Kasumi-1 (cell line): ENCODE measurements around the gene ENO2.

ENCODE experiments used
- DNase-seq, 2 experiments: peaks; one replicate each; lab custom pipeline; 2025; lab: John Stamatoyannopoulos, UW

ENO2 gene

GRCh38 chr12:6912164-6912935 lies 2.0 kb upstream of the ENO2 start:
- no peak for DNase-seq

DNA sequence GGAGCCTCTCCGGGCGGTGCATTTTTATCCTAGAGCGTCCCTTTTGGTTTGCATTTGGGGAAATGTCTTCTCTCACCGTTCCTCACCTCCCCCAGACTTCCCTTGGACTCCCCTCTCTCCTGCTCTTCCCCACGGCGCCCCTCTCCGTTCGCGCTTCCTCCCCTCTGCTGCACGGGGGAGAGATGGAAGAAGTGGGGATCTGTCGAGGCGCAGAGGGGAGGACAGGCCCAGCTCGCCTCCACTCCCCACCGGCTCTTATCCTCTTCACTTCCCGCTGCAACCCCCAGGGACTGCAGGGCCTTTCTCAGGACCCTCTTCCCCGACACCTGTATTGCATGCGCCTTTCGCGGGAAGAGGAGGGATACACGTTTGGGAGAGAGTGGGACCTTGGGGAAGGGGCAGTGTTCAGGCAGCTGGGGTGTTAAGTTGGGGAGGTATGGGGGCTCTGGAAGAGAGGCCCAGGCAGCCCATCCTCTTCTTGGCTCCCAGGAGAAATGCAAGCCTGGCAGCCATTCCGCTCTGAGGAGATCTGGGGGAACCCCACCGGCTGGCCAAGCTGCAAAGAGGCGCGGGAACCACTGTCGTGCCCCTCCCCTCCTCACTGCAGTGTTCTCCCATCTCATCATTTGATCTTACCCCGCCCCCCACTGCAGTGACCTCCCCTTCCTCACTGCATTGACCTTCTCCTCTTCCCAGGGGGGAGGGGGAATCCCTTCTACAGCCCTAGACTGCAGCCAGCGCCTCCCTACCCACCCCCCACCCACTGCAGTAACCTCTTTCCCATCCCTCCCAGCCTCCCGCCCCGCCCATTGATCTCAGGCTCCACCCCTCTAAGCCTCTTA lies 788 bp downstream of the ENO2 start:
- no peak for DNase-seq

DNA sequence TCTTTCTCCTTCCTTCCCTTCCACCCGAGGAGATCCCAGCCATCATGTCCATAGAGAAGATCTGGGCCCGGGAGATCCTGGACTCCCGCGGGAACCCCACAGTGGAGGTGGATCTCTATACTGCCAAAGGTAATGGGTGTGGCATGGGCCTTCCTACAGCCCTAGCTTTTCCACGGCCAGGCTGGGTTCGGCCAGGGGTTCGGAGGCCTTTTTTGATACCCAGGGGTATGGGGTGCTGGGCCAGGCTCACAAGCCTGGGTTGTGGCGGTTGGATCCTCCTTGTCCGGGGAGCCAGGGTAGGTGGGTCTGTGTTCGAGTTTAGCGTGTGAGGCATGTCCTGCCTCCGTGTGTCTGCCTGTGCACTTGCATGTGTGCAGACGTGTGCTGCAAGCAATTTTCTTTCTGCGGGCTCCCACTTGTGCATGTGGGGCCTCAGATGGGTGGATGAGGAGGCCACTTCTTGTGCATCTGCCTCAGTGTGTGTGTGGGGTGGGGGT lies 1.5 kb downstream of the ENO2 start:
- DNase-seq, result no peak

DNA sequence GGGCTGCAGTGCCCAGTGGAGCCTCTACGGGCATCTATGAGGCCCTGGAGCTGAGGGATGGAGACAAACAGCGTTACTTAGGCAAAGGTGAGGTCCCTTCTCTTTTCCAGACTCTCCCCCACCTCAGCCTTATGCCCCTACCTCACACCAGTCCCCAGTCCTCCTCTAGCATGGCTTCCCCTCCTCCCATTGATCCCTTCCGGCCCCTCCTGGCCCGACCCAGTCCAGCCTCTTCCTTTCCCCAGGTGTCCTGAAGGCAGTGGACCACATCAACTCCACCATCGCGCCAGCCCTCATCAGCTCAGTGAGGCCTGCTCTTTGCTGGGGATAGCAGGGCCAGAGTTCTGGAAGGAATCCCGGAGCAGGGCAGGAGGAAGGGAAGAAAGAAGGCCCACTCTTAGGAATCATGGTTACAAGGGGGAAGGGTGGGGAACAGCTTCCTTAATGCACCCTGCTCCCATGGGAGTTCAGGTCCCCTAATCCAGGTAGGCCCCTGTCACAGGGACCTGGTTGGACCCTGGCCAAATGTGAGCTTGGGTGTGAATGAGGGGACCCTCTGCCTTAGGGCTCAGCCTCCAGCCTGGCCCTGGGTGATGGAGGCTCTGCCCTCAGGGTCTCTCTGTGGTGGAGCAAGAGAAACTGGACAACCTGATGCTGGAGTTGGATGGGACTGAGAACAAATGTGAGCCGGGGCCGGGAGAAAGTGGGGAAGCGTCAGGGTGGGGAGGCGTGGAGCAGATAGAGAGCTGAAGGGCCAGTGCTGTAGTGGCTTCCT lies 2.2 kb downstream of the ENO2 start:
- DNase-seq, result no peak

GRCh38 chr12:6917491-6918231 lies 3.3 kb downstream of the ENO2 start:
- no peak for DNase-seq

GRCh38 chr12:6919588-6919987 lies 5.2 kb downstream of the ENO2 start:
- no peak for DNase-seq

- no peak for DNase-seq
Observed at GRCh38 chr12:6921539-6921938, 7.2 kb downstream of the ENO2 start.

DNA sequence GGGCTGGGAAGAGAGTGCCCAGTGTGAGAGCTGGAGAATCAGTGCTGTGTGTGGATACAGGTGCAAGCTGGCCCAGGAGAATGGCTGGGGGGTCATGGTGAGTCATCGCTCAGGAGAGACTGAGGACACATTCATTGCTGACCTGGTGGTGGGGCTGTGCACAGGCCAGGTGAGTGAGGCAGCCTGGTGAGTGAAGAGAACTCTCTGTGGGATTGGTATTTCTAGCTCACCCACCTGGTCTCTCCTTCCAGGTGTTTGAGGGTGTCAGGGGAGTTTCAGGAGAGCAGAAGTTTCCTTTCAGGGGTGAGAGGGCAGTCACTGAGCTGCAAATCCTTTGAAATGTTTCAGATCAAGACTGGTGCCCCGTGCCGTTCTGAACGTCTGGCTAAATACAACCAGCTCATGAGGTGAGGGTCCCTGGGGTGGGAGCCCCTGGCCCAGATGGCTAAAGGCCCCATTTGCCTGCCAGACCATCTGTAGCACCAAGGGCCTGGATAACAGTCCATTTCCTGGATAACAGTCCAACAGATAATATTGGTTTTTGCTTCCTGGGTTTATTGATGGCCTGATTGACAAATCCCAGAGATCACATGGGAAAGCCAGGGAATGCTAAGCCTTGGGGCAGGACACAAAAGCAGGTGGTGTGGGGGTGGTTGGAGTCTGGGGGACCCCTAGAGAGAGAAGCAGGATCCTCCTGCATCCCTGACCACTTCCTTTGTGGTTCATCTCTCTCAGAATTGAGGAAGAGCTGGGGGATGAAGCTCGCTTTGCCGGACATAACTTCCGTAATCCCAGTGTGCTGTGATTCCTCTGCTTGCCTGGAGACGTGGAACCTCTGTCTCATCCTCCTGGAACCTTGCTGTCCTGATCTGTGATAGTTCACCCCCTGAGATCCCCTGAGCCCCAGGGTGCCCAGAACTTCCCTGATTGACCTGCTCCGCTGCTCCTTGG lies 7.9 kb downstream of the ENO2 start:
- no peak for DNase-seq

DNA sequence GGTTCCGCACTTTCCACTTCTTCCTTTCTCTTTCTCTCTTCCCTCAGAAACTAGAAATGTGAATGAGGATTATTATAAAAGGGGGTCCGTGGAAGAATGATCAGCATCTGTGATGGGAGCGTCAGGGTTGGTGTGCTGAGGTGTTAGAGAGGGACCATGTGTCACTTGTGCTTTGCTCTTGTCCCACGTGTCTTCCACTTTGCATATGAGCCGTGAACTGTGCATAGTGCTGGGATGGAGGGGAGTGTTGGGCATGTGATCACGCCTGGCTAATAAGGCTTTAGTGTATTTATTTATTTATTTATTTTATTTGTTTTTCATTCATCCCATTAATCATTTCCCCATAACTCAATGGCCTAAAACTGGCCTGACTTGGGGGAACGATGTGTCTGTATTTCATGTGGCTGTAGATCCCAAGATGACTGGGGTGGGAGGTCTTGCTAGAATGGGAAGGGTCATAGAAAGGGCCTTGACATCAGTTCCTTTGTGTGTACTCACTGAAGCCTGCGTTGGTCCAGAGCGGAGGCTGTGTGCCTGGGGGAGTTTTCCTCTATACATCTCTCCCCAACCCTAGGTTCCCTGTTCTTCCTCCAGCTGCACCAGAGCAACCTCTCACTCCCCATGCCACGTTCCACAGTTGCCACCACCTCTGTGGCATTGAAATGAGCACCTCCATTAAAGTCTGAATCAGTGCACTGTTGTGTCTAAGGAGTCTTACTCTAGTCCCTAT lies 8.8 kb downstream of the ENO2 start:
- DNase-seq, result no peak

DNA sequence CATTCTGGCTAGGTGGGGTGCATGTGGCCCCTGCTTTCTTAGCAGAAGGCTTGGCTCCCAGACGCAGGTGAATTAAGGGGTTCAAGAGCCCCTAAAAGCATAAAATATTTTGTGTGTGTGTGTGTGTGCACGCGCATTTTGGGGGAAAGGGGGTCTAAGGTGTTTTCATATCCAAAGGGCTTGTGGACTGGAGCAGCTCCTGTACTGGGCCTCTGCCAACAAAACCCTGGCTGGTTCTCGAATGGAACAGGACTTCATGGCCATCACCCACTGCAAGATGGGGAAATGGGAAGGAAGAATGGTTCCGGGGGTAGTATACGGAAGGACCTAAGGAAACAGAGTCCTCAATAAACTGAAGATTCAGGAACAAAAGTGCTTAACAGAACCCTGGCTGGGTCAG lies 9.5 kb downstream of the ENO2 start:
- no peak for DNase-seq

GRCh38 chr12:6925239-6925539 lies 10.8 kb downstream of the ENO2 start:
- DNase-seq, result no peak

GRCh38 chr12:6925540-6926279 lies 11.3 kb downstream of the ENO2 start:
- DNase-seq, result no peak

GRCh38 chr12:6927379-6928021 lies 13.1 kb downstream of the ENO2 start, which contains the start of gene ATN1:
TSS of gene ATN1 (plus strand) at chr12:6927959. CDS start at chr12:6934002, 6,043 bp downstream.
- DNase-seq, result no peak

- no peak for DNase-seq
Observed at GRCh38 chr12:6928022-6928702, 13.8 kb downstream of the ENO2 start.

- no peak for DNase-seq
Observed at GRCh38 chr12:6928703-6929407, 14.5 kb downstream of the ENO2 start.

- DNase-seq, result no peak
Observed at GRCh38 chr12:6929466-6930452, 15.4 kb downstream of the ENO2 start.
